ENCODE results near the gene CDK16. TPM values are rescaled to one million over a fixed set of nuclear protein-coding genes. Genes with fewer than 3 reads are reported as not detected.

CDK16 gene
- total RNA-seq (52.0 TPM), polyA plus RNA-seq (ENCODE audit: insufficient read depth in 1 of 8, insufficient read length in 8 of 8, low replicate concordance in 1 of 8) (100 to 1,000 TPM in 5 of 8 donors, 10 to 100 TPM in 3; 87.0 to 118 (median 102) TPM)
- long read RNA-seq, donor 1, transcript CDK16-202 (16 exons, 3,144 nt), result major isoform, 6 of 7 reads
- long read RNA-seq, donor 1, partial matches to known transcripts, result 0 of 7 reads
- long read RNA-seq, donor 1, other reads (novel, unspliced or antisense), result 0 of 7 reads
- long read RNA-seq, donor 2, partial matches to known transcripts, result 0 of 2 reads
- long read RNA-seq, donor 2, other reads (novel, unspliced or antisense), result 0 of 2 reads
- long read RNA-seq, donor 3, transcript CDK16-202 (16 exons, 3,144 nt), result major isoform, 14 of 16 reads
- long read RNA-seq, donor 3, partial matches to known transcripts, result 0 of 16 reads
- long read RNA-seq, donor 3, other reads (novel, unspliced or antisense), result 0 of 16 reads
- long read RNA-seq, donor 4, transcript CDK16-202 (16 exons, 3,144 nt), result major isoform, 12 of 34 reads
- long read RNA-seq, donor 4, partial matches to known transcripts, result 19 of 34 reads
- long read RNA-seq, donor 4, other reads (novel, unspliced or antisense), result 0 of 34 reads
- long read RNA-seq, donor 5, transcript CDK16-202 (16 exons, 3,144 nt), result major isoform, 26 of 49 reads
- long read RNA-seq, donor 5, partial matches to known transcripts, result 20 of 49 reads
- long read RNA-seq, donor 5, other reads (novel, unspliced or antisense), result 0 of 49 reads
- long read RNA-seq, donor 6, transcript CDK16-202 (16 exons, 3,144 nt), result major isoform, 20 of 30 reads
- long read RNA-seq, donor 6, partial matches to known transcripts, result 6 of 30 reads
- long read RNA-seq, donor 6, other reads (novel, unspliced or antisense), result 0 of 30 reads
- long read RNA-seq, donor 7, transcript CDK16-202 (16 exons, 3,144 nt), result major isoform, 6 of 17 reads
- long read RNA-seq, donor 7, partial matches to known transcripts, result 8 of 17 reads
- long read RNA-seq, donor 7, other reads (novel, unspliced or antisense), result 0 of 17 reads
- long read RNA-seq, donor 8, transcript CDK16-202 (16 exons, 3,144 nt), result major isoform, 8 of 15 reads
- long read RNA-seq, donor 8, partial matches to known transcripts, result 5 of 15 reads
- long read RNA-seq, donor 8, other reads (novel, unspliced or antisense), result 0 of 15 reads
- long read RNA-seq, donor 9, transcript CDK16-202 (16 exons, 3,144 nt), result major isoform, 5 of 9 reads
- long read RNA-seq, donor 9, partial matches to known transcripts, result 0 of 9 reads
- long read RNA-seq, donor 9, other reads (novel, unspliced or antisense), result 0 of 9 reads
- long read RNA-seq, donor 10, partial matches to known transcripts, result 5 of 12 reads
- long read RNA-seq, donor 10, other reads (novel, unspliced or antisense), result 0 of 12 reads
- long read RNA-seq, donor 11, transcript CDK16-202 (16 exons, 3,144 nt), result major isoform, 9 of 11 reads
- long read RNA-seq, donor 11, partial matches to known transcripts, result 0 of 11 reads
- long read RNA-seq, donor 11, other reads (novel, unspliced or antisense), result 0 of 11 reads

DNA sequence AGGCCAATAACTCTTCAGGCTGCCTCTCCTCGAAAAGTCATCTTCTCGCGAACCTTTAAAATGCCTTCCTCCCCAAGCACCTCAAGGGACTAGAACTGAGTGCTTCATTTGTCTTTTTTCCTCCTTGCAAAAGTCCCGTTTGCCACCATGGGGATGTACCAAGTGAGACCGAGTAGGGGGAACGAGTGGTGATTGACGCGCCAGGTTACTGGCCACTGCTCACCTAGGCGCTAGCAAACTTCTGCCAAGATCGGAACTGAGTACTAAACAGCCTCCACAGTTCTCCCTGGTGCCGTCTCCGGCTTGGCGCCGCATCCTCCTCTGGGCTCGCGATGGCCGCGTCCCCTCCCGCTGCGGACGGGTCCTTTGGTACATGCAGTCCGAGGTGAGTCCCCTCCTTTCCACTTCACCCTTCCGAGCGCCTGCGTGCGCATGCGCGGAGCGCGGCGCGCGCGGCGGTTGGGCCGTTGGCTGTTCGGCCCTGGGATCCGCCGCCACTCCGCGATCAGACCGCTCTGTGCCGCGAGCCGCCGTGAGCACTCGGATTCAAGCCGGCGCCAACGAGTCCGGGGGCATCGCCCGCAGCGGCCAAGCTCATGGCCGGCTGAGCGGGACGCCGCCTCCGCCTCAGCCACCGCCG lies at the start of gene CDK16:
TSS of gene CDK16 (plus strand) at position 402 of the 640 bp plus-strand sequence. CDS start 4,877 bp downstream, outside the sequence.
- WGBS (ENCODE audit: insufficient coverage), result 3% methylated on average over 45 of the region's 61 CpGs
- Histone ChIP-seq H3K27ac (ENCODE audit: low read length) (peak within 1 kb of the TSS; percentile 98), H3K27me3 (ENCODE audit: control insufficient read depth, insufficient read depth, low read length) (peaks cover 12% of the 10 kb centered on the region), H3K4me3 (ENCODE audit: low read length) (peak within 1 kb of the TSS; percentile 75), H3K36me3 (ENCODE audit: control insufficient read depth, insufficient read depth, low read length) (peaks cover 48% of the 10 kb centered on the region), H3K4me1 (ENCODE audit: control insufficient read depth, insufficient read depth, low read length) (peaks cover 33% of the 10 kb centered on the region), H3K9me3 (replicated peaks; ENCODE audit: control insufficient read depth, low read depth, low read length) (no peaks in the 10 kb centered on the region)
- DNase-seq, result peak; percentile 95

GRCh38 chrX:47169273-47169672 lies 49.2 kb upstream of the CDK16 start:
- no peak for DNase-seq
- Histone ChIP-seq H3K9me3 (replicated peaks; ENCODE audit: control insufficient read depth, low read depth, low read length) (peaks cover 2% of the 10 kb centered on the region), H3K4me1 (ENCODE audit: control insufficient read depth, insufficient read depth, low read length) (peaks cover 3% of the 10 kb centered on the region), H3K4me3 (ENCODE audit: low read length) (no peak overlapping the region), H3K27ac (ENCODE audit: low read length) (no peak overlapping the region), H3K27me3 (ENCODE audit: control insufficient read depth, insufficient read depth, low read length) (peaks cover 58% of the 10 kb centered on the region), H3K36me3 (ENCODE audit: control insufficient read depth, insufficient read depth, low read length) (peaks cover 52% of the 10 kb centered on the region)
- 90% methylated on average over 19 of the region's 19 CpGs for WGBS (ENCODE audit: insufficient coverage)

DNA sequence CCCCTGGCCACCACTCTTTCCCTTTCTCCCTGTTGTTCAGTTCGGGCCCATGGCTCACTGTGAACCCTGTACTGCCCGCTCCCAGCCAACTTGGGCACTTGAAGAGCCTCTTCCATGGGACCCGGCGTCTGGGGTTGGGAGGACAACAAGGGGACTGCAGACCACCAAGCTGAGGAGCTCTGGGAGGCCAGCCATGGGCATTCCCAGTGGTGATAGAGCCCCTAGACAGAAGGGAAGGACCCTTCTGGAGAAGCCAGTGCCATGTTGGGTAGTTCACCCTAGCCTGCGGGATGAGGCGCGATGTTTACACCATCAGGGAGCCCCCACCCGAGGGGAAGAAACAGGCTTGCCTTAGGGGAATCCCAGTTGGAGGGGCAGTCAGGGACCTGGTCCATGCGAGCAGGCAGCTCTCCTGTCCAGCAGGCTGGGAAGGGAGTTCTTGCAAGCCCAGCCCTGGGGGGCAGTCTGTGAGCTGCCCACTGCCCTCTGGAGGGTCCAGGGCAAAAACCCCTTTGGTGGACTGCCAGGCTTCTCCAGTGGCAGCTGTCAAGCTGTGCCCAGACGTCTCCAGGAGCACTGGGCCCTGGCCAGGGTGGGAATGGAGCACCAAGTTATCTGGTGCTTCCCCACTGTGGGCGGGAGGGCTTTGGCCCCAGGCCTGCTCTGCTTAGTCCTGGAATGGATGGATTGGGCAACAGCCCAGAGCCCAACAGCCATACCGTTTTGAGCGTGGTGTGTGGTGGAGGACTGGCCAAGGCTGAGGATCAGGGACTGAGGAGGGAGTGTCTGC lies 48.6 kb upstream of the CDK16 start:
- Histone ChIP-seq H3K36me3 (ENCODE audit: control insufficient read depth, insufficient read depth, low read length) (peaks cover 52% of the 10 kb centered on the region), H3K27ac (ENCODE audit: low read length) (no peak overlapping the region), H3K4me1 (ENCODE audit: control insufficient read depth, insufficient read depth, low read length) (peaks cover 3% of the 10 kb centered on the region), H3K4me3 (ENCODE audit: low read length) (no peak overlapping the region), H3K9me3 (replicated peaks; ENCODE audit: control insufficient read depth, low read depth, low read length) (no peaks in the 10 kb centered on the region), H3K27me3 (ENCODE audit: control insufficient read depth, insufficient read depth, low read length) (peaks cover 65% of the 10 kb centered on the region)
- DNase-seq, result no peak
- 77% methylated on average over 9 of the region's 13 CpGs for WGBS (ENCODE audit: insufficient coverage)

DNA sequence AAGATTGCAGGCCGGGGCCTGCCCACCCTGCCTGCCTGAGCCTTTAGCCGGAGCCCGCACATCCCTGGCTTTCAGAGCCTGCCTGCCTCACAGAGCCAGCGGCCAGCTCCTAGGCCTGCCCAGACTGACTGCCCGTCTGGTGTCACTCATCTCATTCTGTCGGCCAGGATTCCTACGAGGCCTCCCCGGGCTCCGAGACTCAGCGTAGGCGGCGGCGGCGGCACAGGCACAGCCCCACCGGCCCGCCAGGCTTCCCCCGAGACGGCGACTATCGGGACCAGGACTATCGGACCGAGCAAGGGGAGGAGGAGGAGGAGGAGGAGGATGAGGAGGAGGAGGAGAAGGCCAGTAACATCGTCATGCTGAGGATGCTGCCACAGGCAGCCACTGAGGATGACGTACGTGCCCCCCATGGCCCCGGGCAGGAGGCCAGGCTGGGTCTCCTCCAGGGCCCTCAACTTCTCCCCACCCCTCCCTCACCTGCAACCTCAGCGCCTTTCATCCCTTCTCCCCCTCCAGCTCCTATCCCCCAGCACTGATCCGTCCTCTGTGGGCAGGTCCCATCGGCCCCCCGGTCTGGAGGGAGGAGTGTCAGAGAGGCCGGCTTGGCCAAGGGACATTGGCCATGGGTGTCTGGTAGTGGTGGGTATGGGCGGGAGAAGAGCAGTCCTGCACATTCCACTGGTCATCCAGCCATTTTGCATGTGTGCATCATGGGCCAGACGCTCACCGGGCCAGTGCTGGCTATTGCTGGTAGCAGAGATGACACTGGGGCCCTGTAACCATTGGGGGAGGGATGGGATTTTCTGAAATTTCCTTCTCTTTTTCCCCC lies 47.4 kb upstream of the CDK16 start:
- H3K27me3 ChIP-seq (ENCODE audit: control insufficient read depth, insufficient read depth, low read length), result peaks cover 71% of the 10 kb centered on the region
- WGBS (ENCODE audit: insufficient coverage), result 80% methylated on average over 21 of the region's 34 CpGs
- no peak overlapping the region for H3K27ac ChIP-seq (ENCODE audit: low read length)

DNA sequence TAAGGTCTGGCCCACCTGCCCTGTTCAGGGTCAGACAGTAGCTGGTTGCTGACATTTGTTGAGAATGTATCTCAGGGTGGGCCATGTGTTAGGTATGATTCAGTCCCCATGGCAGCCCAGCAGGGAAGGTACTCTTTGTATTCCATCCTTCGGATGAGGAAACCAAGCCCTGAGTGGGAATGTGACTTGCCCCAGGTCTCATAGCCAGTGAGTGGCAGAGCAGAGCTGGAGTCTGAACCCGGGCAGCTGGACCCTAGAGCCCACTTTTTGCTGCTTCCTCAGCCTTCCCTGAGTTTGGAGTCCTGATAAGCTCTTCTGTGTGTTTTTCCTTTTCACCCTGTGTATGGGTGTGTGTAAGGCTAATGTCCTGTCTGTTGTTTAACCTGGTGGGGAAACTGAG lies 46.5 kb upstream of the CDK16 start:
- Histone ChIP-seq H3K4me3 (ENCODE audit: low read length) (no peak overlapping the region), H3K4me1 (ENCODE audit: control insufficient read depth, insufficient read depth, low read length) (peaks cover 3% of the 10 kb centered on the region), H3K27ac (ENCODE audit: low read length) (no peak overlapping the region), H3K27me3 (ENCODE audit: control insufficient read depth, insufficient read depth, low read length) (peaks cover 78% of the 10 kb centered on the region), H3K9me3 (replicated peaks; ENCODE audit: control insufficient read depth, low read depth, low read length) (no peaks in the 10 kb centered on the region), H3K36me3 (ENCODE audit: control insufficient read depth, insufficient read depth, low read length) (peaks cover 60% of the 10 kb centered on the region)
- 74% methylated on average over 2 of the region's 2 CpGs for WGBS (ENCODE audit: insufficient coverage)
- no peak for DNase-seq

More for the DNA sequence above, 47.4 kb upstream of the CDK16 start:
- no peaks in the 10 kb centered on the region for H3K9me3 ChIP-seq (replicated peaks; ENCODE audit: control insufficient read depth, low read depth, low read length)
- no peak overlapping the region for H3K4me3 ChIP-seq (ENCODE audit: low read length)
- H3K4me1 ChIP-seq (ENCODE audit: control insufficient read depth, insufficient read depth, low read length), result peaks cover 3% of the 10 kb centered on the region
- peaks cover 52% of the 10 kb centered on the region for H3K36me3 ChIP-seq (ENCODE audit: control insufficient read depth, insufficient read depth, low read length)
- no peak for DNase-seq

- 86% methylated on average over 7 of the region's 7 CpGs for WGBS (ENCODE audit: insufficient coverage)
- no peak overlapping the region for H3K4me3 ChIP-seq (ENCODE audit: low read length)
- peaks cover 79% of the 10 kb centered on the region for H3K27me3 ChIP-seq (ENCODE audit: control insufficient read depth, insufficient read depth, low read length)
- no peak overlapping the region for H3K27ac ChIP-seq (ENCODE audit: low read length)
- peaks cover 3% of the 10 kb centered on the region for H3K4me1 ChIP-seq (ENCODE audit: control insufficient read depth, insufficient read depth, low read length)
- H3K9me3 ChIP-seq (replicated peaks; ENCODE audit: control insufficient read depth, low read depth, low read length), result no peaks in the 10 kb centered on the region
- no peak for DNase-seq
- H3K36me3 ChIP-seq (ENCODE audit: control insufficient read depth, insufficient read depth, low read length), result peaks cover 65% of the 10 kb centered on the region
Measured at GRCh38 chrX:47172549-47172948, 45.9 kb upstream of the CDK16 start.

GRCh38 chrX:47172971-47173792 lies 45.3 kb upstream of the CDK16 start:
- H3K36me3 ChIP-seq (ENCODE audit: control insufficient read depth, insufficient read depth, low read length), result peaks cover 72% of the 10 kb centered on the region
- peaks cover 82% of the 10 kb centered on the region for H3K27me3 ChIP-seq (ENCODE audit: control insufficient read depth, insufficient read depth, low read length)
- no peak for DNase-seq
- 83% methylated on average over 16 of the region's 18 CpGs for WGBS (ENCODE audit: insufficient coverage)
- H3K4me3 ChIP-seq (ENCODE audit: low read length), result no peak overlapping the region
- no peak overlapping the region for H3K27ac ChIP-seq (ENCODE audit: low read length)
- H3K9me3 ChIP-seq (replicated peaks; ENCODE audit: control insufficient read depth, low read depth, low read length), result no peaks in the 10 kb centered on the region
- peaks cover 3% of the 10 kb centered on the region for H3K4me1 ChIP-seq (ENCODE audit: control insufficient read depth, insufficient read depth, low read length)

Data from muscle of leg (tissue), 16 donors.